Tongue (tissue), 2 donors: Measurements from ENCODE around the gene CCDC34. TPM values are rescaled to one million over a fixed set of nuclear protein-coding genes. Genes with fewer than 3 reads are reported as not detected.
"Not testable (repeated sequence)": the region's sequence is repeated elsewhere in the genome, so short reads cannot be mapped to it uniquely, and the experiment has no call there.

Experiments used
- DNase-seq: peaks from one replicate; pipeline ENCODE4 v3.0.0-alpha.2; 2015
- total RNA-seq: library from RNA; depleted of rRNA; stranded (reverse); fragments of >200 nt; gene quantifications from one replicate; pipeline ENCODE4 v1.2.3, GENCODE V29; 2014

The CCDC34 gene
- total RNA-seq, 1 donor from 2014 or later: 16.5 TPM

- DNase-seq: no peak
Measured at GRCh38 chr11:27361649-27362431, 1.2 kb downstream of the CCDC34 start.

DNA sequence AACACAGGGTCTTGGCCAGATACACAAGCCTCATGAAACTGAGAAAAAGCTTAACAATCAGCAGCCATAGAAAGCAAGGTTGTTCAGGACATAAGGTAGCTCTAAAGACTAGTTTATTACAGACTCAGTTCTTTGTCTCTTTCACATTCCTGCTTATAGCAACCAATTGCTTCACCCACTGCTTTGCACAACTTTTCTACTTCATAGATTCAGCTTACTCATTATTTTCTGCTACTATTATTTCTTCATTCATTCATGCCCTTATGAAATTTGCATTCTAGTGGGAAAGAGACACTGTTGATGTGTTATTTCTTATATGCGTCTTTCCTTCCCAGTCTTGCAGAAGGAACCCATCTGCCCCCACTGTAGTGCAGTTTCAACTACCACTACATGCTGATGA lies 4.7 kb downstream of the CCDC34 start:
- DNase-seq: no peak

DNA sequence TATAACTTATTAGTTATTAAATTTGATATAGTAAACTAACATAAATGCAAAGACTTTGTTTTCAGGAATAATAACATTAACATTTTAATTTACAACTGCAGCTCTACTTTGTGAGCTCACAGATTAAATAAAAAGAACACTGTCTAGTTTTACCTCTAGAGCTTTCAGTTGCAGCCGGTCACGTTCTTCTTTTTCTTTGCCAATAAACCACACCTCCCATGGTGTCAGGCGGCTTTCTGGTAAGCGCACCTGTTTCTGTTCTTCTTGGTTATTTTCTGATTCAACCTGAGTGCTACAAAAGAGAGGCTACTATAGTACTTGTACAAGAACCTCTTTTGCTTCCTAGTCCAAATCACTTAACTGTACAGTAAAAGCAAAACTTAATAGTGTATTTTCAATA lies 5.8 kb downstream of the CCDC34 start:
- peak; percentile 71 for DNase-seq

DNA sequence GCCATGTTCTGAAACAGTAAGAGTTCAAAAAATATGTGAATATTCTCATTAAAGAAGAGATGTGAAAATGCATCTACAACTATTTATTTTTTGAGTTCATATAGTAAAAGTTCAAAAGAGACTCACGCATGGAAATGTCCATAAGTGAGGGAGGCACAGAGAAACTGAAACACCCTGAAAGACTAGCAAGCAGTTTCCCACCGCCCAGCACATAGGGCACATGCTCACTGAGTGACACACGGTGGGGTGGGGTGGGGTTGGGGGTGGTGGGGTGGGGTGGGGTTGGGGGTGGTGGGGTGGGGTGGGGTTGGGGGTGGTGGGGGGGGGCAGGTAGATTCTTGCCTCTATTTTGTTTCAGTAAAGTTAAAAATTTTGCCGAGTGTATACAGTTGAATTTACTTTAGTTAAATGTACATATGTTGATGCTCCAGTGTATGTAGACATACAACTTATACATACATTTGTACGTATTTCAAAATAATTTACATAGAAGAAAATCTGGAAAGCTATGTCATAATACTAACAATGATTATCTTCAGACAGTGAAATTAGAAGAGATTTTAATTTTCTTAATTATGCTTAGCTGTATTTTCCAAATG lies 6.3 kb downstream of the CCDC34 start:
- DNase-seq: no peak

DNA sequence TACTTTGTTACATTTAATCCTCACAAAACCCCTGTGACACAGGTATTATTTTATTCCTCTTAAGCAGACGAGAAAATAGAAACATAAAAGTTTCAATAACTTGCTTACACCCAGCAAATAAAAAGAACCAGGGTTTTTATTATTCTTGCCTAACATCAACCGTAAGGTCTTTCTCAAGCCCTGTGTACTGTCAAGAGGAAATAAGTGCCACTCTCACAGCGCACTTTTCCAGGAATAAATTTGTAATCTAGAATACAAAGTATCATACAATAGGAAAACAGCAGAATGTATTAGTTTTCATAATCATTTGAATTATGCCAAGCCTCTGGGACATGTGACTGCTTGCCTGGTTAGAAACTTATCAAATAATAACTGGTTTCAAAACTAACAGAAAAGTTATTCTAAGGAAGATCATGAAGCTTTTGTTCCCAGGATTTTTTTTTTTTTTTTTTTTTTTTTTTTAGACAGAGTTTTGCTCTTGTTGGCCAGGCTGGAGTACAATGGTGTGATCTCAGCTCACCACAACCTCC lies 7.4 kb downstream of the CCDC34 start:
- DNase-seq: no peak

GRCh38 chr11:27354359-27354965 lies 8.6 kb downstream of the CCDC34 start:
- no peak for DNase-seq

DNA sequence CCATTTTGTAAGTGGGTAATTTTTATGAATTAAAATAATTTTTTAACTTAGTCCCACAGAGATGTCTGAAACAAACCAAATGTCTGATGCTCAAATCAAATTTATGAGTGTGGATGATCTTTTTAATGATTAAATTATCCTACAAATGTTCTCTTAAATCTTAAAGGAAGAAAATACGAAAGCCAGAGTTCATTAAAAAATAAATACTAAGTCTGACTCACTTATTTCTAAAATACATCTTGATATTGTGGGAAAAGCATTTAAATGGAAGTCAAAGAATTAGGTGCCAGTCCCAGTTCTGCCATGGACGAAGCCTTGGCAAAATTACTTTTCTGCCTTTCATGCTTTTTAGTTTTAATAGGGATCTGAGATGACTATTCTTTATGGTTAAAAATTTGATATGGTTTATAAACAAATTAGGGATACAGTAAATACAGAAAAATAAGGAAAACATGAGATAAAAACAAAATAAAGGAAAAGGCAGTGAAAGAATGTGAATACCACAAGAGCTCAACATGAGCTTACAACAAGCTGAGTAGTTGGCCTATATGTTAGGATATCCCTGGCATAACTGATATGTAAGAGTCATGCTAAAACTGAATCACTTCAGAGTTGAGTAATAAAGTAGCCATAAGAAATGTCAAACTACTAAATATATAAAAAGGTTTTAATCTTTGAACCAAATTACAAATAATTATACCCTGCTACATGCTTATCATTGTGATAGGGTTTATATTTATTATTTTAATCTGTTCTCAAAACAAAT lies 9.2 kb downstream of the CCDC34 start:
- DNase-seq: no peak

DNA sequence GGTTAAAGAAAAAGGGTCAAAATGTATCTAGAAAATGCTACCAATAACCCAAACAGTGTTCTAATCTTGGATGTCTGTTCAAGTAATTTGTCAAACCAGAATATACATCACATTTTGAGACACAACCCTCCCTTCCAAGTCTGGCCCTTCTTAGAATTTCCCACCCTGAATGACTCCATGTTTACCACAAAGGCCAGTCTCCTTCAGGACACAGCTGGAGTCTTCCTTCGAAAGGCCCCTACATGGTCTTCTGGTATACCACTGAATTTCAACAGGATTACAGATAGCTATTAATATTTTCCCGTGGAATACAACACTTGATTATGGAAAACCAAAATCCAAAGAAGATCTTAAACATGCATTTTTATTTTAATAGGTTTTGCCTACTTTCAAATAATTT lies 10.2 kb downstream of the CCDC34 start:
- no peak for DNase-seq

GRCh38 chr11:27350511-27350910 lies 12.5 kb downstream of the CCDC34 start:
- DNase-seq: peak; percentile 83

GRCh38 chr11:27349919-27350318 lies 13.1 kb downstream of the CCDC34 start:
- DNase-seq: no peak

DNA sequence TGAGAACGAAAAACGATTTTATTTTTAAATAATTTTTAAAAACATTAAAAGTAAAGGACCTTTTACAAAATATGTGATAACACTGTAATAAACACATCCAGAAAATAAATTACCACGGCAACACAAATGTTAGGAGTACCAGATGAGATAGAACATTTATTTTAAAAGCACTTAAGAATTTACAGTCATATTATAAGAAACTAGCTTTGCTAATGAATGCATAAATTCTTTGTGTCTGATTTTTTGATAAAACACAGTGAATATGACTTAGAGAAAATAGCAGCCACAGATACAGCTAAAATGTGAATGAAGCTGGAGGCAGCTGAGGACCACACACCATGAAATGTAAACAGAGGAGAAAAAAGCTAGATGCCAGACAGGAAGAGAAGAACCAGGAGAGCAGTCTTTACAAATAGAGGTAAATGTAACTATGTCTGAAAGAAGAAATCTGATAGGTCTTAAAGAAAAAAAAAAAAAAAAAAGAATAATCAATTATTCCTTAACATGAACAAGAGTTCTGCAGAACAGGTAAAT lies 14.6 kb downstream of the CCDC34 start:
- DNase-seq: peak; percentile 71

- no peak for DNase-seq
Measured at GRCh38 chr11:27347359-27348339, 15.4 kb downstream of the CCDC34 start.

DNA sequence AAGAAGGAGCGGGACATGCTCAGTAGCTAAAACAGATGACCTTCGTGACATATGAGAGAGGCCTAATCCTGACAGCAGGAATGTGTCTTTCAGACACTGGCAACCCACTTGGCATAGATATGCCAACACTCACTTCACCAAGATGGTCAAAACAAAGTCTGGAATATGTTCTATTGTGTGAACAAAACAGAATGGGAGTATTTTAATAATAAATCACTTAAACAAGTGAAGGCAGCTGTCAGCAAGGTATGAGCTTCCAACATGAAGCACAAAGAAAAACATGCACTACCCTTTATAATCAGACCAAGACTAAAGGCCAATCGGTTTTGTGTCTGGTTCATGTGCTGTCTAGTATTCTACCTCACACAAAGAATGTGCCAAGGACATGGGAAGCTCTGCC lies 23.1 kb downstream of the CCDC34 start:
- peak; percentile 54 for DNase-seq

- DNase-seq: not testable (repeated sequence)
Measured at GRCh38 chr11:27334764-27335163, 28.3 kb downstream of the CCDC34 start.

GRCh38 chr11:27331981-27332380 lies 31.0 kb downstream of the CCDC34 start:
- no peak for DNase-seq

GRCh38 chr11:27330633-27331270 lies 32.3 kb downstream of the CCDC34 start:
- no peak for DNase-seq

DNA sequence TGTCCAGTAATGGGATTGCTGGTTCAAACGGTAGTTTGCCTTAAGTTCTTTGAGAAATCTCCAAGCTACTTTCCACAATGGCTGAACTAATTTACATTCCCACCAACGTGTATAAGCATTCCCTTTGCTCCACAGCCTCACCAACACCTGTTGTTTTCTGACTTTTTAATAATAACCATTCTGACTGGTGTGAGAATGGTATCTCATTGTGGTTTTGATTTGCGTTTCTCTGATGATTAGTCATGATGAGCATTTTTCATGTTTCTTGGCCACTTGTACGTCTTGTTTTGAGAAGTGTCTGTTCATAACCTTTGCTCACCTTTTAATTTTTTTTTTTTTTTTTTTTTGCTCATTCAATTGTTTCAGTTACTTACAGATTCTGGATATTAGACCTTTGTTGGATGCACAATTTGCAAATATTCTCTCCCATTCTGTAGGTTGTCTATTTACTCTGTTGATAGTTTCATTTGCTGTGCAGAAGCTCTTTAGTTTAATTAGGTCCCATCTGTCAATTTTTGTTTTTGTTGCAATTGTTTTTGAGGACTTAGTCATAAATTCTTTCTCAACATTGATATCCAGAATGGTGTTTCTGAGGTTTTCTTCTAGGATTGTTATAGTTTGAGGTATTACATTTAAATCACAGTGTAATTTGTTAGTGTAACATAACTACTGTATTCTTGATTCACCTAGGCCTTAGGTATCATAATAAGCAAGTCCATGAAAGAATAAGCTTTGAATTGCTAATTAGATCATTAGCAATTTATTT lies 33.0 kb downstream of the CCDC34 start:
- no peak for DNase-seq

GRCh38 chr11:27328614-27329013 lies 34.4 kb downstream of the CCDC34 start:
- no peak for DNase-seq

GRCh38 chr11:27327064-27327463 lies 36.0 kb downstream of the CCDC34 start:
- DNase-seq: not testable (repeated sequence)

GRCh38 chr11:27322196-27322595 lies 40.8 kb downstream of the CCDC34 start:
- not testable (repeated sequence) for DNase-seq
